IPS DF 4.7 (cell line): ENCODE results near the gene ADAMTS6.
"Not testable (repeated sequence)": the region's sequence is repeated elsewhere in the genome, so short reads cannot be mapped to it uniquely, and the experiment has no call there.

ENCODE experiments used
- DNase-seq: peaks from one replicate; pipeline ENCODE4 v3.0.0-alpha.2; 2013; ENCODE audit warnings: low spot score; ENCODE audit errors: extremely low read depth

ADAMTS6 gene, protein sequence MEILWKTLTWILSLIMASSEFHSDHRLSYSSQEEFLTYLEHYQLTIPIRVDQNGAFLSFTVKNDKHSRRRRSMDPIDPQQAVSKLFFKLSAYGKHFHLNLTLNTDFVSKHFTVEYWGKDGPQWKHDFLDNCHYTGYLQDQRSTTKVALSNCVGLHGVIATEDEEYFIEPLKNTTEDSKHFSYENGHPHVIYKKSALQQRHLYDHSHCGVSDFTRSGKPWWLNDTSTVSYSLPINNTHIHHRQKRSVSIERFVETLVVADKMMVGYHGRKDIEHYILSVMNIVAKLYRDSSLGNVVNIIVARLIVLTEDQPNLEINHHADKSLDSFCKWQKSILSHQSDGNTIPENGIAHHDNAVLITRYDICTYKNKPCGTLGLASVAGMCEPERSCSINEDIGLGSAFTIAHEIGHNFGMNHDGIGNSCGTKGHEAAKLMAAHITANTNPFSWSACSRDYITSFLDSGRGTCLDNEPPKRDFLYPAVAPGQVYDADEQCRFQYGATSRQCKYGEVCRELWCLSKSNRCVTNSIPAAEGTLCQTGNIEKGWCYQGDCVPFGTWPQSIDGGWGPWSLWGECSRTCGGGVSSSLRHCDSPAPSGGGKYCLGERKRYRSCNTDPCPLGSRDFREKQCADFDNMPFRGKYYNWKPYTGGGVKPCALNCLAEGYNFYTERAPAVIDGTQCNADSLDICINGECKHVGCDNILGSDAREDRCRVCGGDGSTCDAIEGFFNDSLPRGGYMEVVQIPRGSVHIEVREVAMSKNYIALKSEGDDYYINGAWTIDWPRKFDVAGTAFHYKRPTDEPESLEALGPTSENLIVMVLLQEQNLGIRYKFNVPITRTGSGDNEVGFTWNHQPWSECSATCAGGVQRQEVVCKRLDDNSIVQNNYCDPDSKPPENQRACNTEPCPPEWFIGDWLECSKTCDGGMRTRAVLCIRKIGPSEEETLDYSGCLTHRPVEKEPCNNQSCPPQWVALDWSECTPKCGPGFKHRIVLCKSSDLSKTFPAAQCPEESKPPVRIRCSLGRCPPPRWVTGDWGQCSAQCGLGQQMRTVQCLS (N-terminal part only)

DNA sequence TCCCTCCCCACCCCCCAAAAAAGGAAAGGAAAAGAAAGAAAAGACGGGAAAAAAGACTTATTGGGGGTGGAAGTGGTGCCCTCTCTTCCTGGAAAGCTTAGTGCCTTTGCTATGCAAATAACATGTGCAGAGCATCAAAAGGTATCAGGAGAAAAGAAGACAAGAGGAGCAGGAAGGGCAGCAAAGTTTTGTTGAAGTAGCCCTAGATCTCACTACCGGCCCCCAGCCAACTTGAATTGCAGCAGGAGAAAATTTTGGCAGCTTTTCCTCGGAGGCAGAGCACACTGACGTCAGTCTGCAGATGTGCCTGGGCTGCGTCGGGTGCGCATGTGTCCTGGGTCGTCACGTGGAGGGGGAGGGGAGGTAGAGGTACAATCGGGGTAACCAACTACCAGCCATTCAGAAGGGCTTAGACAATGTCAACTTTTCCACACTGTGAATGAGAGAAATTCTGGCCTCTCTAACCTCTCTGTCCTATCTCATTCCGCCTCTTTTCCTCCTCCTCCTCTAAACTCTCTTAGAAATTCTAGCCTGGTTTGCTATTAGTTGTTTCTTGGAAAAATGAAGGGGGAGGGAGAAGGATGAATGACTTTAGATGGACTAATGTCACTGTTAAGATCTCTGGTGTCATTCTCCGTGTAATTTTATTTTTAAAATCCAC is at the start of gene ADAMTS6:
ADAMTS6 (minus strand) TSS at position 286 of the 661 bp plus-strand sequence. CDS start 8,247 bp downstream, outside the sequence.
- DNase-seq, result no peak

DNA sequence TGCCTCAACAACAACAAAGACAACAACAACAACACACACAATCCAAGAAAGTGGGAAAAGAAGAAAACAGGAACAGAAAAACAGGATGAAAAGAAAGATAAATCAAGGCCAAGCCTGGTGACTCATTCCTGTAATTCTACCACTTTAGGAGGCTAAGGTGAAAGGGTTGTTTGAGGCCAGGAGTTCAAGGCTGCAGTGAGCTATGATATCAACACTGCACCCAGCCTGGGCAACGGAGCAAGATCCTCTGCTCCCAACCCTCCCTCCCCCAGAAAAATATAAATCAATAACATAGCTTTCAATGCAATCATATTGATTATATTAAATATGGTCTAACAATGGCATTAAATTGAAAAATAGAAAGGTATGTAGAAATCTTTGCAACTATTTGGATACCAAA is 49.2 kb upstream of the ADAMTS6 start:
- DNase-seq, result no peak

DNA sequence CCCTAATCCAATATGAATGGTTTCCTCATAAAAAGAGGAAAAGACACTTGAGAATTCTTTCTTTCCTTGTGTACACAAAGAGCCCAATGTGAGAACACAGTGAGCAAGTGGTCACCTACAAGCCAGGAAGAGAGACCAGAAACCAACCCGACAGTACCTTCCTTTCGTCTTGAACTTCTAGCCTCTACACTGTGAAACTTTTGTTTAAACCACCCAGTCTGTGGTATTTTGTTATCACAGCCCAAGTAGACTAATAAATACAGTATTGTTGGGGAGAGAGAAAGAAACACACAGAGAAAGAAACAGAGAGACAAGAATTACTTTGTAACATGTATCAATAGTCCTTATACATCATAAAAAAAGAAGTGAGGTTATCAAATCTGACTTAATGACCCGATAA is 44.0 kb upstream of the ADAMTS6 start:
- DNase-seq, result no peak

DNA sequence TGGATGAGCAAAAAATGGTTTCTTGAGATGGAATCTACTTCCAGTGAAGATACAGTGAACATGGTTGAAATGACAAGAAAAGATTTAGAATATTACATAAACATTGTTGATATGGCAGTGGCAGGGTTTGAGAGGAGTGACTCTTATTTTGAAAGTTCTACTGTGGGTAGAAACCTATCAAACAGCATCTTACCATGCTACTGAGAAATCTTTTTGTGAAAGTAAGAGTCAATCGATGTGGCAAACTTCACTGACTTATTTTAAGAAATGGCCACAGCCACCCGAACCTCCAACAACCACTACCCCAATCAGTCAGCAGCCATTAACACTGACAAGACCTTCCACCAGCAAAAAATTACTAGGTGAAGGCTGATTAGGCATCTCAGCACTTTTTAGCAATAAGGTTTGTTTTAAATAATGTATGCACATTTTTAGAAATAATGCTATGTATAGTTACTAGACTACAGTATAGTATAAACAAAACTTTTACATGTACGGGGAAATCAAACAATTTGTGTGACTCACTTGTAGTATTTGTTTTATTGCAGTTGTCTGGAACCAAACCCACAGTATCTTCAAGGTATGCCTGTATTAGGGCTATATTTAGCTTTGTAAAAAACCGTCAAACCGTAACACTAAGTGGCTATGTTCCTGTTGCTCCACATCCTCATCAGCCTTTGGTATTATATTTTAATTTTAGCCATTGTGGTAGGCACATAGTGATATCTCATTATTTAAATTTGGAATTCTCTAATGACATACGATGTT is 30.6 kb upstream of the ADAMTS6 start:
- DNase-seq, result no peak

DNA sequence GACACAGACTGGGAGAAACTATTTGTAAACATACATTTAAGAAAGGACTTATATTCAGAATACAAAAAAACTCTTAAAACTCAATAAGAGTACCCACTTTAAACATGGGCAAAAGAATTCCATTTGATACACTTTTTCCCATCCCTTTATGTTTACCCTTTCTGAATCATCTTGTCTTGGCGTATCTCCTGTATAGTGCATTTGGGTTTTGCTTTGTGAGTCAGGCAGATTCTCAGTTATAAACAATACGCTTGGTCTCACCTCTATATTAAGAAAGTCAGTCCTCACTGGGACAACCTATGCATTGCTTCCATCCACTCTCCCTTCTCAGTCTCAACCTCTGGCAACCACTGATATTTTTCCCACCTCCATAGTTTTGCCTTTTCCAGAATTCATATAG is 27.3 kb upstream of the ADAMTS6 start:
- DNase-seq, result no peak

DNA sequence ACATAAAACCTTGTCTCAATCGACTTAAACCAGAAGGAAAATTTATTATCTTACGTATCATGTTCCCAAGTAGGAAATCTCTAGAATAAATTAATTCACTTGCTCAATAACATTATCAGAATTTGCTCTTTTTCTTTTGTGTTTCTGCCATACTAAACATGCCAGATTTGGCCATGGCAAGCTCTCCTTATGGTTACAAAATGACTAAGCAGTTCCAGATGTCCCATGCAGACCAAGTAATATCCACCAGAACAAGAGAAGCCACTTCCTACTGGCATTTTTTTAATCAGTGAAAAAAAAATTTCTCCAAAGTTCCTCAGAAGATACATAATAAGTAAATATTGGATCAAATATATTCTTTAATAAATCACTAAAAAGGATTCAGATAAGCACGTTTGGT is 25.2 kb upstream of the ADAMTS6 start:
- no peak for DNase-seq

DNA sequence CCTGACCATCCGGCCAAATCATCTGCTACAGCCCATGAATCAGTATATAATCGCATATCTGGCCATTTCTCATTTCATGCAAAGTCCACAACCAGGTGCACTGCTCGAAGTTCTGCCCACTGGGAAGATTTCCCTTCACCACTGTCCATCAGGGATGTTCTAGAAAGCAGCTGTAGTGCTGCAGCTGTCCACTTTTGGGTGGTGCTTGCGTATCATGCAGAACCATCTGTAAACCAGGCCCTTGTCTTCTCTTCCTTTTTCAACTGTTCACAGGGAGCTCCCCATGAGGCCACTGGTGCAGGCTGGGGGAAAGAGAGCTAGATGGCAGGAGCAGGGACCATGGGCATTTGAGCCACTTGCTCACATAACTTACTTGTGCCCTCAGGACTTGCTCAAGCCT is 7.4 kb upstream of the ADAMTS6 start:
- no peak for DNase-seq

DNA sequence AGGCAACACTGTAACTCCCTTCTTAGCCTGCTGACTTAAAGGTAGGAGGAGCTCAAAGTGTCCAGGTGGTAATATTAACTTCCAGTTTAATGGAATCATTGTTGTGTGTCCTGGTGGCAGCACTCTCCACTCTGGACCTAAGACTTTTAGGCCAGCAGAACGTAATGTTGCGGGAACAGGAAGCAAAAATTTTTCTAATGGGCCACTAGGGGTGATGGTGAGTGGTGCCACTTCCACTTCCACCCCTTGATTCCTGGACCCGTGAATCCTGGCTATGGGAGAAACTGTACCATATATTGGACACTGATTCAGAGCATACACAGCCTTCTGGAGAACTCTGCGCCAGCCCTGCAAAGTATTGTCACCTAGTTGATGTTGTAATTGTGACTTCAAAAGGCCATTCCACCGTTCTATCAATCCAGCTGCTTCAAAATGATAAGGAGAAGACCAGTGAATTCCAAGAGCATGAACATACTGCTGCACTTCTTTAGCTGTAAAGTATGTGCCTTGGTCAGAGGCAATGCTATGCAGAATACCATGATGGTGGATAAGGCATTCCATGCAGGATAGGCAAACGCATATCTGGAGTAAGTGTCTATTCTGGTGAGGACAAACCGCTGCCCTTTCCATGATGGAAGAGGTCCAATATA is 6.4 kb upstream of the ADAMTS6 start:
- DNase-seq, result not testable (repeated sequence)

DNA sequence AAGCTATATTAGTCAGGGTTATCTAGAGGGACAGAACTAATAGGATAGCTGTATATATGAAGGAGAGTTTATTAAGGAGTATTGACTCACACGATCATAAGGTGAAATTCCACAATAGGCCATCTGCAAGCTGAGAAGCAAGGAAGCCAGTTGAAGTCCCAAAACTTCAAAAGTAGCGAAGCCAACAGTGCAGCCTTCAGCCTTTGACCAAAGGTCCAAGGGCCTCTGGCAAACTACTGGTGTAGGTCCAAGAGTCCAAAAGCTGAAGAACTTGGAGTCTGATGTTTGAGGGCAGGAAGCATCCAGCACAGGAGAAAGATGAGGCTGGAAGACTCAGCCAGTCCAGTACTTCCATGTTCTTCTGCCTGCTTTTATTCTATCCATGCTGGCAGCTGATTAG is 5.1 kb upstream of the ADAMTS6 start:
- not testable (repeated sequence) for DNase-seq

DNA sequence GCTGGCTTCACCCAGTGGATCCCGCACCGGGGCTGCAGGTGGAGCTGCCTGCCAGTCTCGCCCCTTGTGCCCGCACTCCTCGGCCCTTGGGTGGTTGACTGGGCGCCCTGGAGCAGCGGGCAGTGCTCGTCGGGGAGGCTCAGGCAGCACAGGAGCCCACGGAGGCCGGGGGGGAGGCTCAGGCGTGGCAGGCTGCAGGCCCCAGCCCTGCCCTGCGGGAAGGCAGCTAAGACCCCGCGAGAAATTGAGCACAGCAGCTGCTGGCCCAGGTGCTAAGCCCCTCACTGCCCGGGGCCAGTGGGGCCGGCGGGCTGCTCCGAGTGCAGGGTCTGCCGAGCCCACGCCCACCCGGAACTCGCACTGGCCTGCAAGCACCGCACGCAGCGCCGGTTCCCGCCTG is 3.7 kb upstream of the ADAMTS6 start:
- no peak for DNase-seq

DNA sequence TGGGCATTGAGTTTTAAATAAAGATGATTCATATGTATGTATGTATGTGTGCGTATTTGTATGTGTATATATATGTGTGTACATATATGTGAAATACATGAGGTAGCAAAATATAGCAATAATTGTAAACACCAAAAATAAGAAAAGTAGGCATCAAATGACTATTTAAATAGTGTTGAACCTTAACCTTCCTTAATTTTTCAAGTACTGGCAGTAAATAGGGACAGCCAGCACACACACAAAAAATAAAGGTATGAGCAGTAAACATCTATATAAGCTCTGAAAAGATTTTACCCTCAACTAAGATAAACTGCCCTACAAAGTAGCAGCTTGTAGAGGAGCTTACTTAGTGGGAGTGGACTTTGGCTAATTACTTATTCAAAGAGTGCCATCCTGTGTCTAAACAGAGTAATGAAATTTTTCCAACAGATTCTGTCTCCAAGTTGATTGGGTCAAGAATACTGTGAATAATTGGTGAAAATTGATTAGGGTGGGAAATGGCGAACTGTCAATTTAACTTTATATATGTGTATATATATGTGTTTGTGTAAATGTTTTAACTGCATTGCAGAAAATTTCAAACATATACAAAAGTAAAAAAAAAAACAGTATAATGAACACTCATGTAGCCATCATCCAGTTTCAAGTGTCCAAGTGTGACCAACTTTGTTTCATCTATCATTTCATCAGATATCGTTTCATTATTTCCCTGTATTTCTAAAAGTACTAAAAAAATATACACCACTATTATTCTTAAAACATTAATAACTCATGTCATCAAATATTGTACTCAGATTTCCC is 2.0 kb upstream of the ADAMTS6 start:
- no peak for DNase-seq

DNA sequence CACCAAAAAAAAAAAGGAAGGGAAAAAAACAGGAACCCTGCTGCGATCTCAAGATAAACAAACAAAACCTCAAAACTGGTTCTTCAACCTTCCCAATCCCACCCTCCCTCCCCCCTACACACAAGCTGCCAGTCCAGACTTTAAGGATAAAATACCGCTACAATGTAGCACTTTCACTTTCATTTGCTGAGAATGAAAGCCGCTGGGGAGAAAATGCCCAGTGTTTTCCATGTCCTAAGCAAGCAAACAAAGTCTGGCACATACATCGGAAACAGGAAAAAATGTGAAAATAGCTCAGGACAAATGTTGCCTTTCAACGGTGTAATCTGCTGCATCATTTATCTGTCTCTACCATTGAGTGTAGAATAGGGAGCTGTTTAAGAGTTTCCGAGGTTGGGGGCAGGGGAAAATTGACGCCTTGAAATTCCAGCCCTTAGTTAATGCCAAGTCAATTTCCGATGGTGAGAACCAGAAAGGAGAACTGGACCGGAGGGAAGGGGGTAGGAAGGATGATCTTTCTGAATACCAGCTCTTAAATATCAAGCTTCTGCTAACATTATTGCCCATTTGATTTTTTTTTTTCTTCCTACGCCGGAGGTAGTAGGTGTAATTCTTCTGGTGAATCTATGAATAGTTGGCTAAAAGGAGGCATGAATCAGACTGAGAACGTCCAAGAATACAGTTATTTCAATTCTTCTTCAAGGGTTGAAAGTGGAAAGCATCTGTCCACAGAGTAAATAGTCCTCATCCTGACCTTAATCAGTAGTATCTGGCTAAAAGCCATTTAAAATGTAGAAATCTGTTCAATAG is 1.2 kb upstream of the ADAMTS6 start:
- no peak for DNase-seq

DNA sequence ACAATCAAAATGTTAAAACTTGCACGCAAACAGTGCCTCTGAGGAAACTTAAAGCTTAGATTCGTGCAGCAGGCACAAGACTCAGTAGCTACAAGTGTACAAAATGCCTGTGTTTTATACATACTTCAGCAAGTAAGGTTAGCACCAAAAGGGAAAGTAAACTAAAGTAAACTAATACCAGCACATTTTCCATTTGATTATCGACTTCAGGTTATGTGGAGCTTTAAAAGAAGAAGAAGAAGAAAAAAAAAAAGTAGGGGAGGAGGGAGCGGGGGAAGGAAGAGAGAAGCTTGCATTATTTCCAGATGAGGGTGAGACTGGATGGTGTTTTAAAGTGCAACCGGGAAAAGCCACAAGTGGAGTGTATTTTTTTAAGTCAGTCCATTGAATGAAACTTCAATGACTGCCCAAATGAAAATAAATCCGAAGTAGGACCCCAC is 596 bp upstream of the ADAMTS6 start:
- no peak for DNase-seq

DNA sequence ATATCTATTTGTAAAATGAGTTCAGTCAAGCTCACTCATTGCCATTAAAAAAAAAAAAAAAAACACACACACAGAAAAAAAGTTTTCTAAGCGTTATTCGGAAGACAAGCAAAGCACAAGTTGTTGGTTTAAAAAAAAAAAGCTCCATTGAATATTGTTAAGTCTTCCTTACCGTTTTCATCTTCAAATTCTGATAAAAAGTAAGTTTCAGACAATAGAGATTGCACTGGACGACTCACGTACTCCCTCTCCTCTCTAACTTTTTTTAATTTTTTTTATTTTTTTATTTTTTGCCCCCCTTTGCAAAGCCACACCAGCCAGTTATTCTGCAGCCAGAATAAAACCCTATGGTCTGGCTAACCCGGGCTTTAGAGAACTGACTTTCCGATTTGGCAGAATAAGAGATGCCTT is 544 bp downstream of the ADAMTS6 start:
- no peak for DNase-seq

DNA sequence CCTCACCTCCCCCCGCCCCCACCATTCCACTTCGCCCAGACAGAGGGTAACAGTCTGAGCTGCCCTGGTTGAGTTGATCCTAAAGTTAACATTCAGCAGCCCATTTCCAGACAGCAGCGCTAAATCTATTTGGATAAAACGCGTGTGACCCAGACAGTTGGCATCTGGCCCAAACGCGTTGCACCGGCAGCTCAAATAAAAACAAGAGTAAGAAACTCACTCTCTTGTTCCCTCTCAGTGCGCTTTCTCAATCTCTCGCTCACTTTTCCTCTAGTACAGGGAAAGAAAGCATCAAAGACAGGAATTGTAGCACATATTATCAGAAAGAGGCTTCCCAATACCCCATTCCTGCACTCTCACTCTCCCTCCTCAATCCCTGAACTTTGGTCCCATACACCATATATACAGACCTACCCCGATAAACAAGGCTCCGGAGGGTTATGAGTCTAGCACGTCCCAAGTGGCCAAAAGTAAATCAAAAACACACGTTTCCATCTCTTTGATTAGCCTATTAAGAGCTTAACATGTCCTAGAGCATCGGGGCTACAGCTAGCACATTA is 1.3 kb downstream of the ADAMTS6 start:
- no peak for DNase-seq

DNA sequence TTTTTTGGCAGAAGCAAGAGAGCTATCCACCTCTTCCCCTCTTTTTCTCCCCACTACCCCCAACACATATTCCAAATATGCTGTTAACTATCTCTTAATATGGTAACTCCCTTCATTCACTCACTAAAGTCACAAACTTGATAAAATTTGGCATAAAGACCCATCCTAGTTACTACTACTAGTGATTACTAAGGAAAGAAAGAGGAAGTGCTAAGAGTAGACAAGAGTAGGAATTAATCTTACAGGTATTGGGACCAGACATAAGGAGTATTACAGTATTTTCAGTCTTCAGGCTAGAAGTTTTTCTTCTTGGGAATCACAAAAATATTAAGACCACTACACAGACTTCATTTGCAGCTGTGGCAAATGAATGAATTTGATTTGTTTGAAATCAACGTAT is 2.2 kb downstream of the ADAMTS6 start:
- no peak for DNase-seq

DNA sequence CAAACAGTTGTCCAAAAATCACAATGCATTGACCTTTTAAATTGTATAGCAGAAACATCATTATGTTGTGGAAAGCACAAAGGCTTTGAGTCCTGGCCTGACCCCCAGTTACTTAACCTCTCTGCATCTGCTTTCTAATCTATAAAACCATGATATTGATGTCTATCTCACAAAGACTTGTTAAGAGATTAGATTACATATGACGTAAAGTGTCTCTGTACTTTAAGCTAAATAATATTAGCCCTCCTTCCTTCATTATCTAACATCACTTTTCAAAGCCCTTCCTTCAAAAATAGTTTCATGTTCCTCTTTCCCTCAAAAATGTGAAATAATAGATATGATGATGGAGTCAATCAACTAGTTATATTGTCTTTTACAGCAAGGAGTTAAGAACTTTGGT is 3.4 kb downstream of the ADAMTS6 start:
- no peak for DNase-seq

DNA sequence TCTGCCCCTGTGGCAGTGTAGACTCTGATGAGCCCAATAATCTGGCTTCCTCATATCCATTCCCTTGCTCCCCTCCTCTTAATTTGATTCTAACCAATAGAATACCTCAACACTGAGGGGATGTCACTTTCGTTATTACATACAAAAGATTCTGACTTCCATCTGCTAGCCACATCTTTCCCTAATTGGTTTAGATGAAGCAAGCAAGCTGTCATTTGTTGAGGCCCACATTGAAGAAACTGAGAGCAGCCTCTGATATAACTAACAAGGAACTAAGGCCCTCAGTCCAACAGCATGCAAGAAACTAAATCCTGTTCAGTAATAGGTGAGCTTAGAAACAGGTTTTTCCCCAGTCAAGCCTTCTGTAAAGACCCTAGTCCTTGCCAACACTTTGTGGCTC is 5.8 kb downstream of the ADAMTS6 start:
- DNase-seq, result no peak
